Islet of Langerhans (tissue), 1 donor: ENCODE results near the gene EEF1A2.

Experiments
- FAIRE-seq: peaks from one replicate; lab custom pipeline; 2011; peaks lifted over from hg19 to GRCh38; lab: Jason Lieb, UNC

The EEF1A2 gene

GRCh38 chr20:63449796-63450730, 48.8 kb downstream of the EEF1A2 start:
- no peak for FAIRE-seq

- no peak for FAIRE-seq
These were observed 49.9 kb downstream of the EEF1A2 start for GRCh38 chr20:63449025-63449424.

GRCh38 chr20:63448031-63448430, 50.9 kb downstream of the EEF1A2 start:
- FAIRE-seq = no peak

GRCh38 chr20:63447320-63447719, 51.6 kb downstream of the EEF1A2 start:
- FAIRE-seq = no peak

GRCh38 chr20:63446216-63447024, 52.5 kb downstream of the EEF1A2 start:
- FAIRE-seq = no peak

- FAIRE-seq = no peak
These were observed 53.7 kb downstream of the EEF1A2 start for GRCh38 chr20:63445075-63445734.

- FAIRE-seq = no peak
These were observed 54.3 kb downstream of the EEF1A2 start for GRCh38 chr20:63444548-63444947.

- FAIRE-seq = no peak
These were observed 55.1 kb downstream of the EEF1A2 start for GRCh38 chr20:63443606-63444395.

- FAIRE-seq = no peak
These were observed 56.8 kb downstream of the EEF1A2 start for GRCh38 chr20:63442100-63442493.

GRCh38 chr20:63441136-63442099, 57.5 kb downstream of the EEF1A2 start:
- no peak for FAIRE-seq

GRCh38 chr20:63440366-63440955, 58.4 kb downstream of the EEF1A2 start:
- FAIRE-seq = no peak

- FAIRE-seq = no peak
These were observed 59.0 kb downstream of the EEF1A2 start for GRCh38 chr20:63439866-63440265.

GRCh38 chr20:63438121-63438520, 60.8 kb downstream of the EEF1A2 start:
- FAIRE-seq = no peak
